Common myeloid progenitor, CD34-positive (primary cell): ENCODE results near the gene PTPN13.

Experiments
- CTCF ChIA-PET: fragments of 350-600 bp; sonication (Branson Sonifier 250); formaldehyde crosslinking; loops from one replicate; lab custom pipeline; 2021; ENCODE audit warnings: antibody characterized with exemption; lab: Charles Lee
- POLR2A ChIA-PET: fragments of 350-600 bp; sonication (Branson Sonifier 250); formaldehyde crosslinking; loops from one replicate; lab custom pipeline; 2021; ENCODE audit warnings: antibody characterized with exemption; lab: Charles Lee
- DNase-seq, 3 donors: peaks; one replicate each; pipeline versions ENCODE4 v3.0.0 to v3.0.0-alpha.2; 2013
- H3K27ac ChIP-seq, 2 experiments: 1 replicate in 1 of 2; 2 replicates in 1 of 2; pipeline ENCODE4 v1.7.0; 2013; ENCODE audit warnings: inconsistent platforms in 2 of 2, low read length in 2 of 2, mild to moderate bottlenecking in 2 of 2, low read depth in 1 of 2, moderate library complexity in 1 of 2; ENCODE audit not compliant: severe bottlenecking in 2 of 2, insufficient read depth in 1 of 2, poor library complexity in 1 of 2
- H3K27me3 ChIP-seq, 5 experiments: replicated peaks in 2 of 5; 1 replicate in 3 of 5; 2 replicates in 2 of 5; pipeline versions ENCODE4 v1.6.1 to v1.7.0; 2013; ENCODE audit warnings: low read length in 4 of 5, mild to moderate bottlenecking in 2 of 5, moderate library complexity in 2 of 5, inconsistent platforms in 1 of 5; ENCODE audit not compliant: insufficient read depth in 5 of 5, control insufficient read depth in 4 of 5
- H3K36me3 ChIP-seq, 4 experiments: 1 replicate in 2 of 4; 2 replicates in 2 of 4; pipeline versions ENCODE4 v1.6.1 to v1.7.0; 2013; ENCODE audit warnings: low read length in 3 of 4, control low read depth in 1 of 4, mild to moderate bottlenecking in 1 of 4; ENCODE audit not compliant: control insufficient read depth in 4 of 4, insufficient read depth in 4 of 4
- H3K4me1 ChIP-seq, 4 experiments: 1 replicate in 3 of 4; 2 replicates in 1 of 4; pipeline versions ENCODE4 v1.6.1 to v1.7.1; 2013; ENCODE audit warnings: low read length in 3 of 4, mild to moderate bottlenecking in 3 of 4, control low read depth in 1 of 4, inconsistent platforms in 1 of 4, moderate library complexity in 1 of 4; ENCODE audit not compliant: control insufficient read depth in 4 of 4, insufficient read depth in 4 of 4; ENCODE audit errors: control extremely low read depth in 1 of 4
- H3K4me3 ChIP-seq, 7 experiments: 1 replicate in 4 of 7; 2 replicates in 3 of 7; pipeline versions ENCODE4 v1.5.1 to v1.7.0; 2013; ENCODE audit warnings: mild to moderate bottlenecking in 7 of 7, low read length in 6 of 7, moderate library complexity in 6 of 7, inconsistent platforms in 2 of 7, low read depth in 2 of 7, control low read depth in 1 of 7; ENCODE audit not compliant: insufficient read depth in 4 of 7, control insufficient read depth in 1 of 7; ENCODE audit errors: extremely low read depth in 1 of 7
- H3K9me3 ChIP-seq, 5 experiments: 1 replicate in 4 of 5; 2 replicates in 1 of 5; pipeline versions ENCODE4 v1.6.1 to v1.7.1; 2013; ENCODE audit warnings: low read length in 4 of 5, mild to moderate bottlenecking in 2 of 5, inconsistent platforms in 1 of 5, low read depth in 1 of 5, moderate library complexity in 1 of 5; ENCODE audit not compliant: control insufficient read depth in 4 of 5, insufficient read depth in 2 of 5; ENCODE audit errors: control extremely low read depth in 1 of 5
- WGBS: methylation state at CpG from one replicate; pipeline ENCODE4 v1.1.5; 2013; ENCODE audit not compliant: insufficient coverage; 5-methylcytosine and 5-hydroxymethylcytosine counted together

Gene PTPN13

DNA sequence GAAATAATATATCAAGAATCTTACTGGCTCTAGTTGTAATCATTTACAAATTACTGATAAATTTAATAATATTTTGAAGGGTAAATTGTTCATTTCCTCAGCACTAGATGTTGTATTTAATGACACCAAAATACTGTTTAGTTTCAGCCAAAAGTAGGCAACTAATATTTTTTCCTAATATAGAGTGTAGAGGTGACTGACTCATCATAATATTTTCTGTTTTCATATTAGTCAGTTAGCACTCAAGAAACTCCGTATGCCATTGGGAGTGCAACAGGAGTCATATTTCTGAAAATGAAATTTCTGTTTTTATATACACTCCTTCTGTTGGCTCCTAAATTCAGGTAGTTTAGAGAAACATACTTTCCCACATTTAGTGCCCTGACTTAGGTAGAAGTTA lies 36.6 kb upstream of the PTPN13 start:
- no CpG with 5 or more reads among the region's 1 CpG for WGBS
- ChIA-PET POLR2A (no interaction called here), CTCF (no interaction called here)
- no peak overlapping the region for H3K27ac ChIP-seq
- no peak overlapping the region for H3K4me3 ChIP-seq
- H3K27me3 ChIP-seq: peaks cover 0 to 8% (median 0%) of the 10 kb centered on the region in 5 experiments
- DNase-seq: no peak
- no peaks in the 10 kb centered on the region for H3K9me3 ChIP-seq
- H3K36me3 ChIP-seq: no peaks in the 10 kb centered on the region
- H3K4me1 ChIP-seq: peaks cover 10 to 51% (median 24%) of the 10 kb centered on the region in 4 experiments

DNA sequence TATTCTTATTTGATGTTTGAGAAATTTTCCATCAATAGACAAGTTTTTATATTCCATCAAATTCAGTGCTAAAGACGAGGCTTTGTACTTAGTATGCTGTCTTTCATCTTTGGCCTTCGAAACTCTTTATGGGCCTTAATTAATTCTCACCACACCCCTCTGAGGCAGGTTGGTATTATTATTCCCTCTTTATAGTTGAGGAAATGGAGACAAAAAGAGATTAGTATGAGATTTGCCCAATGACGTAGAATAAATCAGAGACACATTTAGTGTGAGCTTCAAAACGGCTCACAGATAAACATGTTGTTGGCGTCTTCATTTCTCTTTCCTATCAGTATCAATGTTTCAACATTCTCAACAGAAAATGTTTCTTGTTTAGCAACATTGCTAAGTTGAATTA lies 35.9 kb upstream of the PTPN13 start:
- CTCF ChIA-PET: no interaction called here
- H3K27ac ChIP-seq: no peak overlapping the region

DNA sequence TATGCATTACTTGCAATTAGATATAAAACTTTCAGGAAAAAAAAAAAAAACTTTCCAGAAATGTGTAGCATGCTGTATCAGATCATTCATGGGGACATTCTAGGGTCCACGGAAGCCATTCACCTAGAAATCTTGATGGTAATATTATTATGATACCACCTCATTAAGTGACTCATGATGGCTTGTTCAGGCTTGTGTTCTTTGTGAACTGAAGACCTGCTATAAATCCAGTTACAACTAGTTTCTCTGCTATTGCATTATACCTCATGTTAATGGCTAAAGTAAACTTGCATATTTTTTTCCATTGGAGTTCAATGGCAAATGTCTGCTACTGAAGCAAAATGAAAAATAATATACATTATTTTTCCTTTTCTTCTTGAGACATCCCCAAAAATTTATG lies 35.3 kb upstream of the PTPN13 start:
- H3K9me3 ChIP-seq: no peaks in the 10 kb centered on the region
- no peak overlapping the region for H3K27ac ChIP-seq
- H3K4me1 ChIP-seq: peaks cover 10 to 46% (median 24%) of the 10 kb centered on the region in 4 experiments
- ChIA-PET POLR2A (no interaction called here), CTCF (no interaction called here)
- H3K4me3 ChIP-seq: no peak overlapping the region
- H3K36me3 ChIP-seq: no peaks in the 10 kb centered on the region
- no CpG with 5 or more reads among the region's 1 CpG for WGBS
- no peak for DNase-seq
- H3K27me3 ChIP-seq: no peaks in the 10 kb centered on the region

More for the DNA sequence above, 35.9 kb upstream of the PTPN13 start:
- Histone ChIP-seq H3K36me3 (no peaks in the 10 kb centered on the region), H3K9me3 (no peaks in the 10 kb centered on the region), H3K27me3 (peaks cover 0 to under 1% (median 0%) of the 10 kb centered on the region in 5 experiments), H3K4me3 (no peak overlapping the region), H3K4me1 (peaks cover 10 to 49% (median 24%) of the 10 kb centered on the region in 4 experiments)
- POLR2A ChIA-PET: no interaction called here
- DNase-seq: no peak
- 100% methylated on average over 2 of the region's 5 CpGs for WGBS

DNA sequence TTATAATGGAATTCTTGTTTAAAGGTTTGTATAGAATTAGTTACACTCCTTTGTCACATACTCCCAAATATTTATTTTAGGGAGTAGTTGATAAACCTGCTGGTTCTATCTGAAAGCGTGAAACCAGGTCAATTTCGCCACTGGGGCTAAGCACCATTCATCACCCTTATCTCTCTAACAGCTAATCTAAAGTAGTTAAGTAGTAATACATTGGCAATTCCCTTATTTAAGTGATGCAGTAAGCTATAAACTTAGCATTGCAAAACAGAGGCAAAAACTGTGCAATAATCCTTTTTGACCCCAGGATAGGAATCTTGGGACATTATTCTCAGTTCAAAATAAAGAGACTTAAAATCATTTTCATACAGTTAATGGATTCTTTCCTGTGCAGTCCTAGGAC lies 33.7 kb upstream of the PTPN13 start:
- ChIA-PET POLR2A (no interaction called here), CTCF (interaction anchor here (1.1 kb wide), 1 partner anchor 61 kb away, joined by 3 read pairs; no protein-coding TSS in a partner anchor)
- Histone ChIP-seq H3K27me3 (no peaks in the 10 kb centered on the region), H3K27ac (no peak overlapping the region), H3K4me1 (peaks cover 0 to 43% (median 18%) of the 10 kb centered on the region in 4 experiments), H3K36me3 (no peaks in the 10 kb centered on the region), H3K4me3 (no peak overlapping the region), H3K9me3 (no peaks in the 10 kb centered on the region)
- no peak for DNase-seq
- WGBS: no CpG with 5 or more reads among the region's 2 CpGs

DNA sequence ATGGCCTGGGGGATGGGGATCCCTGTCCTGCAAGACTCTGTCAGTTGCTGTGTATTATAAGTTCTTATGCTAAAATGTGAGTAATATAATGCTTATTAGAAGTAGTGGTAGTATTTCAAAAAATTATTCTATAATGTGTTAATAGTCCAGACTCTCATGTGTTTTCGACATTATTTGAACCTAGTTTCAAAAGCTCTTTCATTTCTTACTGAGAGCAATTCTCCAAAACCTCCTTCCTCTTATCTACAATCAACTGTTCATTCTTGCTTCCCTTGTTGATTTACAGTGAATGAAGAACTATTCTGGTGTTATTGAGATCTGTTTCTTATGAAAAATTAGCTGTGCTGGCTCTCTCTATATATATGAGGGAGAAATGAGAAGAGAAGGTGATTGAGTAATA lies 32.9 kb upstream of the PTPN13 start:
- Histone ChIP-seq H3K36me3 (no peaks in the 10 kb centered on the region), H3K4me1 (peaks cover 0 to 47% (median 22%) of the 10 kb centered on the region in 4 experiments), H3K9me3 (no peaks in the 10 kb centered on the region), H3K27ac (no peak overlapping the region), H3K4me3 (no peak overlapping the region), H3K27me3 (no peaks in the 10 kb centered on the region)
- WGBS: no CpG with 5 or more reads among the region's 1 CpG
- POLR2A ChIA-PET: no interaction called here
- DNase-seq: peak in 2 of 3 donors; percentile 30 to 34
- CTCF ChIA-PET: interaction anchor here (1.1 kb wide), 1 partner anchor 62 kb away, joined by 3 read pairs; no protein-coding TSS in a partner anchor

DNA sequence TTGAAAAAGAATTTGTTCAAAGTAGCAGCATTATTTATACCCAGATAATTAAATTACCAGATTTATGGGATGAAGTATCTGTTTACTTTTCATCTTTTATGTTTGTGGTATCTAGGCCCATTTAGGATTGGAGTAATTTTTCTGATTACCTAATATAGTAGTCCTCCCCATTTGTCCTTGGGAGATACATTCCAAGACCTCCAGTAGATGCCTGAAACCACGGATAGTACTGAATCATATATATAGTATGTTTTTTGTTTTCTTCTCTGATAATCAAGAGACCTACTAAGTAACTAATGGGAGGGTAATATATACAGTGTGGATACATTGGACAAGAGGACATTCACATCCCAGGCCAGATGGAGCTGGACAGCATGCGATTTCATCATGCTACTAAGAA lies 30.7 kb upstream of the PTPN13 start:
- ChIA-PET POLR2A (no interaction called here), CTCF (interaction anchor here (1.4 kb wide), 1 partner anchor 68 kb away, joined by 6 read pairs; no protein-coding TSS in a partner anchor)
- peaks cover 0 to 34% (median 19%) of the 10 kb centered on the region in 4 experiments for H3K4me1 ChIP-seq
- 100% methylated on average over 1 of the region's 2 CpGs for WGBS
- no peak overlapping the region for H3K27ac ChIP-seq
- no peaks in the 10 kb centered on the region for H3K9me3 ChIP-seq
- no peaks in the 10 kb centered on the region for H3K27me3 ChIP-seq
- DNase-seq: no peak
- no peaks in the 10 kb centered on the region for H3K36me3 ChIP-seq
- no peak overlapping the region for H3K4me3 ChIP-seq

DNA sequence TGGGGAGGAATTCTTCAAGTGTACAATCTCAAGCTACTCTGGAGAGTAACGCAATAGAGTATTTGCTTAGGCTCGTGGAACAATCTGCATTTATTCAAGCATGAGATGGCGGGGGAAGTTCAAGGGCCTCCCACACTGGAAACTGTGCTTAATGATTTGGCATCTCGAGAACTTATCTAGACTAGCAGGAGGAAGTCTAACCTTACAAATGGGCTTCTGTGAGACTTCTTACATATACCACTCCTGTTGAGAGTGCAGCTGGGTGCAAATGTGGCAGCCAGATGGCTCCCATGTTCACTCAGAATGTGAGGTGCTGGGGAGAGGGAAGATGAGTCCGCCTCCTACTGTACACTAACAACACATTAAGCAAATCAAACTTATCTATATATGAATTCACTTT lies 29.3 kb upstream of the PTPN13 start:
- Histone ChIP-seq H3K36me3 (no peaks in the 10 kb centered on the region), H3K27ac (no peak overlapping the region), H3K4me1 (peaks cover 0 to 34% (median 19%) of the 10 kb centered on the region in 4 experiments), H3K27me3 (no peaks in the 10 kb centered on the region), H3K9me3 (no peaks in the 10 kb centered on the region), H3K4me3 (no peak overlapping the region)
- WGBS: 18% methylated on average over 3 of the region's 5 CpGs
- POLR2A ChIA-PET: no interaction called here
- CTCF ChIA-PET: interaction anchor here (0.8 to 1.9 kb wide), 4 partner anchors 12 to 66 kb away, joined by 3 to 6 read pairs (median 4); no protein-coding TSS in a partner anchor
- DNase-seq: peak; percentile 48 to 83 (median 66)
